Nucleus accumbens (tissue), 56 donors: ENCODE results near the gene LHFPL3.

Experiments
- DNase-seq, 56 donors: peaks; one replicate each; lab custom pipeline; 2025; lab: John Stamatoyannopoulos, UW

Gene LHFPL3

DNA sequence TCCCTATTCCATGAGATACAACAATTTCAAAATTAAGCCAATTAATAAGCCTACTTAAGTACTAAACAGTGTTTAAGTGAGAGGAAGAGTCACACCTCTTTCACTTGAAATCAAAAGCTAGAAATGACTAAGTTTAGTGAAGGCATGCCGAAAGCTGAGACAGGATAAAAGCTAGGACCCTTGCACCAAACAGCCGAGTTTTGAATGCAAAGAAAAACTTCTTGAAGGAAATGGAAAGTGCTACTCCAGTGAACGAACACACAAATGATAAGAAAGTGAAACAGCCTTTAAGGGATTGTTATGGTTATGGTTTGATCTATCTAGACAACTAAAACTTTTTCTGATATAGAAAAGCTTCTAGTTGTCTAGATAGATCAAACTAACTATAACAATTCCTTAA, 550.2 kb downstream of the LHFPL3 start:
- no peak for DNase-seq

- DNase-seq, result peak in 2 of 56 donors; percentile 2 to 24
Observed at GRCh38 chr7:104883248-104883717, 554.9 kb downstream of the LHFPL3 start.

DNA sequence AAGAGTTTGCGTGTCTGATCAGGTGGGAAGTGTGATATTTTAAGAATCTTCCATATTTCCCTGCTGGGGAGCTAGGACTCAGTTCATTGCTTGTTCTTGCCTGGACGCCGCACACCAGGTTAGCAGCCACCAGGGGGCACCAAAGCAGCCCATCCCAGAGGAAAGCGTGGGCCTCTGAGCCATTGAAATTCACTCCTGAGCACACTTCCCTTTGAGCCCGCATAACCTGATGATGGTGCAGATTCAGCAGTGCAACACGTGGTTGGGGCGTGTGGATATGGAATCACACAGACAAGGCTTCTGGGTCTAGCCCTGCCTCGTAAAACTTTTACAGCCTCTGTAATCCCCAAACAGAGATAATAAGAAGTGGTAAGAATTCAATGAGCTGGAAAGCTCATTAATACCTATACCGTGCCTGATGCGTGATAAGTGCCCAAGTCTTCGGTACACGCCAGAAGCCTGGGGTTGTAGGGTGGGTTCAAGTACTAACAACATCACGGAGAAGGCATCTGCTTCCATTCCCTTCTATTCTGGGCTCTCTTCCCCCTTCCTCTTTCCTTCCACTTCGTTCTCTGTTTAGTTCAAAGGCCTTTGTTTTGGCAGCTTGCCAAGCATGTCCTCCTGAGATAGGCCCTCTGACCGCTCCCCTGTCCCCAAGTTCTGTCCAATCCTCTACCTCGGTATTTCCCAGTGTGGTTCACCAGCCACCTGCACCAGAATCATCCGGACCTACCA, 555.5 kb downstream of the LHFPL3 start:
- peak; percentile 7 to 91 (median 71) for DNase-seq

- DNase-seq, result no peak
Observed at GRCh38 chr7:104886651-104887050, 558.2 kb downstream of the LHFPL3 start.

- no peak for DNase-seq
Observed at GRCh38 chr7:104890216-104890615, 561.8 kb downstream of the LHFPL3 start.

GRCh38 chr7:104891949-104892348, 563.5 kb downstream of the LHFPL3 start:
- no peak for DNase-seq

DNA sequence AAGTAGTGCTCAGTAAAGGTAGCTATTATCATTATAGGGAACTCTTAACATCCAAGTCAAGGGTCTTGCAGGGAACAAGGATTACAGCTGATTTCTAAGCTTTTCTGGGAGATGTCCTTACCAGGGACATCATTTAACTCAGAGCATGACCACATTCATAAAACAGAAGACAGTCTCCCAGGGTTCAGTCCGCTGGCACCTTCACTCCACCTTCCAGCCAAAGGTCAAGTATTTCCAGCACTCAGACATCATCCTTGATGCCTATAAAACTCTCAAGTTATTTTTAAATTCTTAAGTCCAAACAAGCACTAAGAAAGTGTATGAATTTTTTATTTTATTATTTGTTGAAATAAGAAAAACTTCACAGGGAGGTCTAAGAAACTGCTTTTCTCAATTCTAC, 565.9 kb downstream of the LHFPL3 start:
- DNase-seq, result no peak

DNA sequence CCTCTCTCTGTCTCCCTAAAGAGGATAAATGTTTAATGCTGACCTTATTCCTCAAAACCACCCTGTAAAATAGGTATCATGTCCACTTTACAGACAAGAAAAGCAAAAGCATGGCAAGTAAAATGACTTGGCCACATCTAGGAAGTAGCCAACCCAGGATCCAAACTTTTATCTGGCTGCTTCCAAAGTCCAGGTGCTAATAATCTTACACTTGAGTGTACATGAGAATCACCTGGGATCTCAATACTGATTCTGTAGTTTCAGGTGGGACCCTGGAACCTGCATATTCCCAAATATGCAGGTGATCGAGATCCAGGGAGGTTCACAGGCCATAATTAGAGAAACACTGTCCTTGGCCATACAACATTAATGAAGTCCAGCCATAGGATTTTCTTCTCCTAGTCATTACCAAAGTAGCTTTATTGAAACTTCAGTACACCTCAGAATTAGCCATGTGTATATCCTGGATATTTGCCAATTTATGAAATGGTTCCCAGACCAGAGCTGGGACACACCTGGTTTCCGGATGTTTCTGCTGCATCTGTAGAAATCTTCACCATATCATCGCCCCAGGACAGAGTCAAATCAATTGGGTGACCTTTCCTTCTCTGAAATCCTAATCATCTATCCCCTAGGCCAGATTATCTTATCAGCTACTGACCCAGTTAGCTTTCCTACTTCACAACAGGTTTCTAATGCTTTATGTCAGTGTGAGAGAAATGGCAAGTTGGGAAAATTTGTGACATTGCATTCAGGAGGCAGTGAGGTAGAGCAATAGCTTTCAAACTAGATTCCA, 566.5 kb downstream of the LHFPL3 start:
- DNase-seq, result no peak

DNA sequence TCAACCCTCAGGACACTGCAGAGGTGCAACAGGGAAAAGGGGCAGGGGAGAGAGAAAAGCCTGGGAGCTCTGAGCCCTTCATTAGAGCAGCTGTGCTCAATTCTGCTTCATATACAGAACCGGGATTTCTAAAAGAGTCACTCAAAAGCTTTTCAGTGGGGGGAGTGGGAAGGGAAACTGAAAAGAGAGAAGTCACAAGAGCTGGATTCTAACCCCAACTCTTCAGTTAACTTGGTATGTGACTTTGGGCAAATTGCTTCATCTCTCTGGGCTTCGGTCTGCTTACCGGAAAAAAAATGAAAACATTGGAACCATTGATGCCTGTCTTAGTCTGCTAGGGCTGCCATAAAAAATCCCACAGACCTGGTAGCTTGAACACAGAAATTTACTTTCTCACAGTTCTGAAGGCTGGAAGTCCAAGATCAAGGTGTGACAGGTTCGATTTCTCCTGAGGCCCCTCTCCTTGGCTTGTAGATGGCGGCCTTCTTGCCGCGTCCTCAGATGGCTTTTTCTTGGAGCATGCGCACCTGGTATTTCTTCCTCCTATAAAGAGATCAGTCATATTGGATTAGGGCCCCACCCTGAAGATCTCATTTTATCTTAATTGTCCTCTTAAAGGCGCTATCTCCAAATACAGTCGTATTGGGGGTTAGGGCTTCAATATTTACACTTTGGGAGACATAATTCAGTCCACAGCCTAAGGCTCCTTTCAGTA, 567.3 kb downstream of the LHFPL3 start:
- DNase-seq, result no peak

GRCh38 chr7:104898434-104898833, 570.0 kb downstream of the LHFPL3 start:
- no peak for DNase-seq

- peak in 21 of 56 donors; percentile 4 to 48 (median 15) for DNase-seq
Observed at GRCh38 chr7:104900525-104901239, 572.3 kb downstream of the LHFPL3 start.

DNA sequence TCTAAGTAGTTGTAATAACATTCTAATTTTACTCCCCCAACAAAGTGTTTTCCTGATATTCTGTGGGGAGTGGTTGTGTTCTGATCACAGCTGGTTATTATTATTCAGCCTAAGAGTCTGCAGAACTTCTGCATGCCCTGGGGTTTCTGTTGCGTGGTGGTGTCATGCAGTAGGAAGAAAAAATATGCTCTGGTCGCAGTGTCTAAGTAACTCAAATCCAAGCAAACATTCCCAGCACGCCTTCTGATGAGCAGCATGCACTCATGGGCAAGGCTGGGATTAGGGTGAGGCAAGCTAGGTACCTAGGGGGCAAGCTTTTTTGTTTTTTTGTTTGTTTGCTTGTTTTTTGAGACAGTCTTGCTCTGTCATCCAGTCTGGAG, 572.8 kb downstream of the LHFPL3 start:
- DNase-seq, result peak in 3 of 56 donors; percentile 5 to 6 (median 6)

- DNase-seq, result no peak
Observed at GRCh38 chr7:104902183-104902582, 573.8 kb downstream of the LHFPL3 start.

- no peak for DNase-seq
Observed at GRCh38 chr7:104903044-104903443, 574.6 kb downstream of the LHFPL3 start.

GRCh38 chr7:104903846-104904245, 575.4 kb downstream of the LHFPL3 start:
- DNase-seq, result no peak

DNA sequence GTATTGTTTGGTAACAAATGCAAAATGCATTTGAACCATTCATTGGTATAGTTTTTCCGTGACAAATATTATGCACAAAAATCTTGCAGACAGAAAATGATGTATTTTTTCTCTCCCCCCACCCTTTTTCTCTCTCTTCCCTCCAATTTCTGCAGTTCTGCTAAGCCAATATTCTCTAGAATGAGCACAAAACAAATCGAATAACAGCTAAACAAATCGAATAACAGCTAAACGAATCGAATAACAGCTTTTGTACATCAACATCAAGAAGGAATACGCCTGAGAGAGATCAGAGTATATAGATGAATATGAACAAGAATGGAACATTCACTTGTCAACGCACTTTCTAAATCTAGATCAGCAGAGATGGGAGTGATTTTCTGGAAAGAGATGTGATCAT, 577.6 kb downstream of the LHFPL3 start:
- DNase-seq, result no peak

GRCh38 chr7:104906556-104906955, 578.2 kb downstream of the LHFPL3 start:
- no peak for DNase-seq

DNA sequence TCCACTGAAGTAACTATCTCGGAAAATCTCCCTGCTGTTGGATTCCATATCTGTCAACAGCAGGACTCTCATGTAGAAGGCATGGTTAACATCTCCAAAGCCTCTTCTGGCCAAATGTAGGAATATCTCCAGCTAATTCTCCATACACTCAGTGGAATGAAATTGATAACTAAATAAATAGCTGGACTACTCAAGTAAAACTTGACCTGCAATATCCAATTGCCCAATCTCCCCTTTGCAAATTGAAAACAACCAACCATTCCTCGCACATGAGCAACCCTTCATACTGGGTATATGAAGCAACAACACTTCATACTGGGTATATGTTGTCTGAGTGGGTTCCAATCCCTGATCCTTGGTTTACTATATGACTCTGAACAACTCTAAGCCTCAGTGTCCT, 580.2 kb downstream of the LHFPL3 start:
- DNase-seq, result no peak

GRCh38 chr7:104909096-104909495, 580.7 kb downstream of the LHFPL3 start:
- DNase-seq, result no peak

DNA sequence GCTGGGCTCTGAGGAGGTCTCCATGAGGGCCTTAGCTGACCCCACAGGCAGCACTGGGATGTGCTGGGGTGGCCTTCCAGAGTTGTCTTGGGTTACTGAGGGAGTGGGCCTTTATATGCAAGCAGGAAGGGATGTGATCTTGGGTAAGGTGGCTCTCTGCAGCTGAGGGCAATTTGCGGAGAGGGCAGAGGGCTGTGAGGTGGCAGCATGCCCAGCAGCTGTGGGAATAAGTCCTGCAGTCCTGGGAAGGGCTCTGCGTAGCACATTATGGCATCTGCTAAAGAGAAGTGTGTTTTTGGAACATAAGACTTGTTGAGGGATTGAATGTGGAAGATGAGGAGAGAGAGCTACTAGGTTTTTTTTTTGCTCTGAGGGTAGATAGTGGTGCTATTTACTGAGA, 586.0 kb downstream of the LHFPL3 start:
- DNase-seq, result peak in 2 of 56 donors; percentile 4 to 9

DNA sequence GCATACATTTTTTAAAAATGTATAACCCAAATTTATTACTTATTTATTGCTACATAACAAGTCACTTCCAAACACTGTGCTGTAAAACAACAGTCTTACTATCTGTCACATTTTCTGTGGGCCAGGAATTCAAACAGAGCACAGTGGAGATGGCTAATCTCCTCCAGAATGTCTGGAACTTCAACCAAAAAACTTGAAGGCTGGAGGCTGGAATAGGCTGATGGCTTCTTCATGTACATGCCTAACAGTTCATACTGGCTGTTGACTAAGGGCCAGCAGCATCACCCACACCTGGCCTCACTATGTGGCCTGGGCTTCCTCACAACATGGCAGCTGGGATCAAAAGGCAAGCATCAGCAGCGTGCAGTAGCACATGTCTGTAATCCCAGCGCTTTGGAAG, 593.2 kb downstream of the LHFPL3 start:
- no peak for DNase-seq
